ENCODE results near the gene ENTPD2. TPM values are rescaled to one million over a fixed set of nuclear protein-coding genes. Genes with fewer than 3 reads are reported as not detected.

ENTPD2 gene
- not detected in 2 replicates for total RNA-seq

DNA sequence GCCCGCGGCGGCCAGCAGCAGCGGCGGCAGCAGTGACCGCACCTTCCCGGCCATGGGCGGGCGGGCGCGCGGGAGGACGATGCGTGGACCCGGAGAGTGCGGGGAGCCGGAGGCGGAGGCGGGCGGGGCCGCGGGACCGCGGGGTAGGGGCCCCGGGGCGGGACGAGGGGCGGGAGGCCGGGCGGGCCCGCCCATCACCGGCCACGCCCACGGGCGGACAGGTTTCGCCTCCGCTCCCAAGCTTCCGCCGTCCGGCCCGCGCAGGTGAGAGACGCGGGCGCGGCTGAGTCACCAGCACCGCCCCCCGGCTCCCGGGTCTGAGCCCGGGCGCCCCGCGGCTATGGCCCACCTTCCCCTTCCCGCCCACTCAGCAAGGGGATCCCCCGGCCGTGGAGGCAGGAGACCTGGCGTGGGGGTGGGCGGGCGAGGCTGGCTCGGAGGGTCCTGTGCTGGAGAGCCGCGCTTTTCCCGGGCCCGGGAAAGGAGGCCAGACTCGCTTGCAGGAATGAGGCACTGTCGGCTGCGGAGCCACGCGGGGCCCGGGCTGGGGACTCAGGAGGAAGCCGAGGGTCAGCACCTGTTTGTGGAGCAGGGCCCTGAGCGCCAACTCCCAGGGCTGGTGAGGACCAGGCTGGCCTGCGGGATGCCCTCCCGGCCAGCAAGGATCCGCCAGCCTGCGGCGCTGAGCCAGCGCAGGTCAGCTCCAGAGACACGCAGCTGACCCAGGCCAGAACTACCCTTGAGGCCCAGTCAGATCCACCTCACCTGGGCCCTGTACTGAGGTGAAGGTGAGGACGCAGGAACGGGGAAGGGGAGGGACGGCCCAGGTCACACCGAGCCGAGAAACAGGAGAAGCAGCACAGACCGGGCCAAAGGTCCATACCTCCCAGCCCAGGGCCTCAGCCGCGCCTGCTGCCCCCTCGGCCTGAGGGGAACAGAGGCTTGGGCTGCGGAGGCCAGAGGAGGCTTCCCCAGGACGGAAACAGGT, at the start of gene ENTPD2:
TSS of gene ENTPD2 (minus strand) at position 118 of the 988 bp plus-strand sequence. CDS start at position 54, 64 bp downstream.
- DNase-seq: no peak

DNA sequence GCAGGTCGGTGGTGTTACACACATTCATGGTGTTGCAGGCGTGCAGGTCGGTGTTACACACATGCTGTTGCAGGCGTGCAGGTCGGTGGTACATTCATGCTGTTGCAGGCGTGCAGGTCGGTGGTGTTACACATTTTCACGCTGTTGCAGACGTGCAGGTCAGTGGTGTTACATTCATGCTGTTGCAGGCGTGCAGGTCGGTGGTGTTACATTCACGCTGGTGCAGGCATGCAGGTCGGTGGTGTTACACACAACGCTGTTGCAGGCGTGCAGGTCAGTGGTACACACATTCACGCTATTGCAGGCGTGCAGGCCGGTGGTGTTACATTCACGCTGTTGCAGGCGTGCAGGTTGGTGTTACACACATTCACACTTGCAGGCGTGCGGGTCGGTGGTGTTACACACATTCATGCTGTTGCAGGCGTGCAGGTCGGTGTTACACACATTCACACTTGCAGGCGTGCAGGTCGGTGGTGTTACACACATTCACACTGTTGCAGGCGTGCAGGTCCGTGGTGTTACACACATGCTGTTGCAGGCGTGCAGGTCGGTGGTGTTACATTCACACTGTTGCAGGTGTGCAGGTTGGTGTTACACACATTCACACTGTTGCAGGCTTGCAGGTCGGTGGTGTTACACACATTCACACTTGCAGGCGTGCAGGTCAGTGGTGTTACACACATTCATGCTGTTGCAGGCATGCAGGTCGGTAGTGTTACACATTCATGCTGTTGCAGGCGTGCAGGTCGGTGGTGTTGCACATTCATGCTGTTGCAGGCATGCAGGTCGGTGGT, 49.5 kb upstream of the ENTPD2 start:
- no peak for DNase-seq

DNA sequence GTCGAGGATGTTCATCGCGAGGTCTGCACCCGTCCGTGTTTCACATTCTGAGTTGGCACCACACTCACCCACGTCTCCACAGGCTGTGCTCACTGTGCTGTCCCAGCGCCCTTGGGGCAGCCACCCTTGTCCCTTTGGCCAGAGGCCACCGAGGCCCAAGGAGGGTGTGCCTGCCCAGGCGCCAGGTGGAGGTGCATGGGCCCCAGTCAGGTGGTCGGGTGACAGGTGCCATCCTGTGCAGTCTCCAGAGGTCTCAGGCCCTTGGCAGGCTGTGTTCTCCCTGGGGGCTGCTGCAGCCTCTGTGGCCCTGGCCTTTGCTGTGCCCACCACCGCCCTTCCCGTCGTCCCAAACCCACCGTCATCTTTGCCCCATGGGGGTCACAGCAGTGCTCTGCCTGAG, 45.4 kb upstream of the ENTPD2 start:
- no peak for DNase-seq

DNA sequence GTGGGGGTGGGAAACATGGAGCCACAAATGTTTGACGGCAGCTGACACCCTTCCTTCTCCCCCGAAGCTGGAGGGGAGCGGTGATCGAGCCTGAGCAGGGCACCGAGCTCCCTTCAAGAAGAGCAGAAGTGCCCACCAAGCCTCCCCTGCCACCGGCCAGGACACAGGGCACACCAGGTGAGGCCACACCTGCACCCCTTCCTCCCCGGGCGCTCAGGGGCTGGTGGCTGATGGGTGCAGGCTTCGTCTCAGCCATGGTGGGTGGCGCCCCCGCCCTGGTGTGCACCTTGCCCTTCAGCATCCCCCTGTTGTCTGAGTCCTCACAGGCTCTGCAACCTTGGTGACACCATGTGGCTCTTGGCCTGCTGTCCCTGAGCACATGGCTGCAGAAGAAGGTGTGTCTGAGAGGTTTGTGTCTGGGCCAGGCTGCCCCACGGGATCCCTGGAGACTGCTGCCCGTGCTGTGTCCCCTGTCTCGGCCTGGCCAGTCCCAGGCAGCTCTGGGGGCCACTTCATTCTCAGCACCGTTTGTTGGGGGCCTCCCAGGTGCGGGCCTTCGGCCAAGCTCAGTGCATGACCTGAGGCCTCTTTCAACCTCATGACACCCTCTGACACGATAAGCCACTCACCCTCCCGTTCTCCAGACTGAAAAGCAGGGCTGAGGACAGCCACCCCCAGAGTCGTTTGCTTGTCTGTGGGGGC, 44.1 kb upstream of the ENTPD2 start:
- DNase-seq: no peak

DNA sequence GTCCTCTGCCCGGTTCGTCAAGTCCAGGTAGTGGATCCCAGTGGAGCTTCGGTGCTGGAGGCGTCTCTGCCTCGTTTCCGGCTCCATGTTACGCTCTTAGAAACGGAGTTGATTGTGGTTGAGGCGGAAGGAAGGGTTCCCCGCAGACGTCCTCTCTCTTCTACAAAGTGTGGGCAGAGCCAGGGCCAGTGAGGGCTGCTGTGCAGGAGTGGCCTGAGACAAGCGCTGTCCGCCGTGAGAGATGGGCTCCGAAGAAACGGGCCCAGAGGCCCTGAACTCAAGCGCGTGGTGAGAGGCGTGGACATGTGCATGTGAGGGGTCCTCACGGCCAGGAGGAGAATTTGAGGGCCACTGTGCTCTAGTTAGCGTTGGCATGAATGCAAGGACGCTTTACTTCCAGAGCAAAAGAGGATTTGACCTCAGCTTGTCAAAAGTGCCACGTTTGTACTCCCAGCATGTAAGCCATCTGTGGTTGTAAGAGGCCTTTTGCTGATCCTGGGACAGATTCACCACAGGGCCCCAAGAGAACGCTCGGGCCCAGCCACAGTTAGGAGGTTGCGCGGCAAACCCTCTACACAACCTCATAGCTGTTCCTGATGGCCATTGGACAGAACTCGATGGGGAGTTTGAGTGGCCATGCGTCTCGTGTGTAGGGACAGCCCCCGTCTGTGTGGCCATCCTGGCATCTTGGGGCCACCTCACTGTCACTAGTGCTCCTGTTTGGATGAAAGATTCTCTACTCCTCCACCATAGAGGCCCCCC, 43.1 kb upstream of the ENTPD2 start:
- no peak for DNase-seq

DNA sequence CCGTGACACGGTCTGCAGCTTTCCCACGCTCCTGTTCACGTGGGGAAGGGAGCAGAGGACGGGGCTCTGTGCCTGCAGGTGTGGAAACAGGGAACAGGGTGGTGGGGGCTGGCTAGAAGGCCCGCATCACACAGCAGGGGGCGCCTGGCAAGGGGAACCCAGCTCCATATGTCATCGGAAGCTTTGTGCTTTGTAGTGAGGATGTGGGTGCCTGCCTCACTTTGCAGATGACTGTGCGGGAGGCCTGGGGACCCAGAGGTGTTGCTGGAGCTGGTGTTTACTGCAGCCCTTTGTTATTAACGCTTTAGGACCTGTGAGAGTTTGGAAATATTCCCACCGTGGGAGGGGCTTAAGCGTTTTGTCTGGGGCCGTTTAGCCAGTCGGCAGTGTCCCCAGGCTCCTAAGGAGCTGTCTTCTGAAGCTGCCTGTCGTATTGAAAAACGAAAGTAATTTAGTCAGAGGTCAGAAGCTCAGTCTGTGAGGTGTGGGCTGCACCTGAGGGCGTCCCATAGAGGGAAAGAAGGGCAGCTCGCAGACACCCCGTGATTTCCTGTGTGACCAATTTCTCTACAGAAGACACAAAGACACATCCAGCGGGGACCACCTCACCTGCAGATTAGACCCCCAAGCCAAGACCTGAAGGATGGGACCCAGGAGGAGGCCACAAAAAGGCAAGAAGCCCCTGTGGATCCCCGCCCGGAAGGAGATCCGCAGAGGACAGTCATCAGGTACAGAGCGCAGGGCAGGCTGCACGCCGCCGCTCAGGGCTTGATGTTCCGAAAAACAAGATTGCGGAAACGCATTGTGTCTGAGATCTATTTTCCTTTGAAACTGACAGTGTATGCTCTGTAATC, 42.0 kb upstream of the ENTPD2 start:
- peak; percentile 27 for DNase-seq

DNA sequence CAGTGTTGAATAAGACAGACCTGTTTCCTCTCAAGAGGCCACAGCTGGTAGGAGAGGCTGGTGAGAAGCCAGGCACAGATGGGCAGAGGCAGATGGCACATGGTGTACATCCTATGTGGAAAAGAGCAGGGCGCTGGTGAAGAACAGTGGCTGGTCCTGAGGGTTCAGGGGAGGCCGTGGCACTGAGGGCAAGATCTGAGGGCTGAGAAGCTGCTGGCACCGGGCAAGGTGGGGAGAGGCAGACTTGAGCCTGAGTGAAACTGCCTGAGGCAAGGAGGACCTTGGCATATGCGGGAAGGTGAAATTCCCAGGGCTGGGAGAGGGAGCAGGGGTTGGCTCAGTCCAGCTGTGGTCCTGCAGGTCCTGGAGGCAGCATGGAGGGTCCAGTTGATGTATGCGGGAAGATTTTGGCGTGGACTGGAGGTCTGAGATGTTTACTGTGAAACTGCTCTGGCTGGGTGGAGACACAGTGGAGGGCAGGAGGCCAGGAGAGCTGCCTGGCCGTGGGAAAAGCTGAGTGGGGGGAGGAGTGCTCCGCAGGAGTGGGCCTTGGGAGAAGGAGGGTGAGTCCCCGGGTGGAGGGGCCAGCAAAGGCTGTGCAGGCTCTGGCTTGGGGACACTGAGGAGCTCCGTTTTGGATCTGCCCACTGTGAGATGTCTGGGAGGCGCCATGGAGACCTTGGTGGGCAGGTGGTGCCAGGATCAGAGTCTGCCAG, 35.5 kb upstream of the ENTPD2 start:
- no peak for DNase-seq

DNA sequence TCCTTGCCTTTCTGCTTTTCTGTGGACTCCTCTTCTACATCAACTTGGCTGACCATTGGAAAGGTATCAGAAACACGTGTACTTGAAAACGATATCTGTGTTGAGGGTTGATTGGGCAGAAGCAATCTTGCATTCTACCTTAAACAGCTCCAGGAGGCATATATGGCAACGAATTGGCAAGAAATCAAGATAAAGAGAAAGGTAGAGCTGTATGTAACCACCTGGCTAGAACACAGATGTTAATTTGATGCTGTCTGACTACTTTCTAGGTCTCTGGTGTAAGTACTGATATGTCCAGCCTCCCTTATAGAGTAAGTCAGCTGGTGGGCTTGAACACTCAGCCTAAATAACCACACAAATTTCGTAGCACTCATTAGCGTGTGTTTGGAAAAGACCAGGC, 34.3 kb upstream of the ENTPD2 start:
- DNase-seq: no peak

DNA sequence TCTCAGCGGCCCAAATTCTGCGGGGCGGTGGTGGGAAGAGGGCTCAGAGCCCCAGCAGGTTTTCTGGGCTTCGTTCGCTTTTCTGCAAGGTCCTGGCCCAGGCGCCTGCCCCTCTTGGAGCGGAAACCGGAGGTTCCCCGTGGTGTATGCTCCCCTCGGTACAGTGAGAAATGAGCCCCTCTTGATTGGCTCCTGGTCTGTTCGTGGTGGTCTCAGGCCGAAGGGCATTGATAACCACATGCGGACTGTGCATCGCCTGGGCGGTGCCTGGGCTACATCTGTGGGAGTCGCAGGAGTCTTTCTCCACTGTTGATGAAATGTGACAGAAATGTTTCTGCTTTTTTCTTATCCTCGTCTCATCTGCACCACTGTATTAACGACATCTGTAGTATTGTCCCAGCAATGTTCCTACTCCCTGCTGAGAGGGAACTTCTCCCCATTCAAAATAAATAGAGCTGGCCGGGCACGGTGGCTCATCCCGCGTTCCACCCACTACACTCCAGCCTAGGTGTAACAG, 33.6 kb upstream of the ENTPD2 start:
- DNase-seq: no peak

DNA sequence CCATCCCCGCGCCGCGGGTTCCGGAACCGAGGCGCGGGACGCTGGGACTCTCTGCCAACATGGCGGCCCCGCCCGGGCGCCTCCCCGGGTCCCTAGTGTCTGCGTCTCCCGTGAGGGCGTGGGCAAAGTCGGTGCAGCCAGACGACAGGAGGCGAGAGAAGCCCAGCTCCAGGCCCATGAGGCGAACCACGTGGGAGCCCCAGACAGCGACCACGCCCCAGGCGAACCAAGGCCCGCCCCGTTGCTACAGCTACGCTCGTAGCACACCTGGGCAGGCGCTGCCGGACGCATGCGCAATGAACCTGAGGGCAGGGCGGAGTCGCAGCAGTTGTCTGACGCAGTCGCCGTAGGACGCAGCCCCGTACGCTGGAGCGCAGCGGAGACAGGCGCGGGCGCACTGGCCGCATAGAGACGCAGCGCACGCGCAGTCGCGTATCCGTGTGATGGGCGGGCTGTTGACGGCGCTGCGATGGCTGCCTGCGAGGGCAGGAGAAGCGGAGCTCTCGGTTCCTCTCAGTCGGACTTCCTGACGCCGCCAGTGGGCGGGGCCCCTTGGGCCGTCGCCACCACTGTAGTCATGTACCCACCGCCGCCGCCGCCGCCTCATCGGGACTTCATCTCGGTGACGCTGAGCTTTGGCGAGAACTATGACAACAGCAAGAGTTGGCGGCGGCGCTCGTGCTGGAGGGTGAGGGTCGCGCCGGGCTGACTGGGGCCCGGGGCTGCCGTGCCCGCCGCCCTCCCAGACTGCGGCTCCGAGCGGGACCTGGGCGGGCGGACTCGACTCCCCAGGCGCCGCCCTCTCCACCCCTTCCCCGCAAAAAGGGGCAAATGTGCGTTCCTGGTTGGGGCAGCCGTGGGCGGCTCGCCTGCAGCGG, 32.9 kb upstream of the ENTPD2 start, which contains the start of gene MAN1B1:
TSS of gene MAN1B1 (plus strand) at position 455 of the 878 bp plus-strand sequence. CDS start at position 470, 15 bp downstream.
- peak; percentile 100 for DNase-seq

DNA sequence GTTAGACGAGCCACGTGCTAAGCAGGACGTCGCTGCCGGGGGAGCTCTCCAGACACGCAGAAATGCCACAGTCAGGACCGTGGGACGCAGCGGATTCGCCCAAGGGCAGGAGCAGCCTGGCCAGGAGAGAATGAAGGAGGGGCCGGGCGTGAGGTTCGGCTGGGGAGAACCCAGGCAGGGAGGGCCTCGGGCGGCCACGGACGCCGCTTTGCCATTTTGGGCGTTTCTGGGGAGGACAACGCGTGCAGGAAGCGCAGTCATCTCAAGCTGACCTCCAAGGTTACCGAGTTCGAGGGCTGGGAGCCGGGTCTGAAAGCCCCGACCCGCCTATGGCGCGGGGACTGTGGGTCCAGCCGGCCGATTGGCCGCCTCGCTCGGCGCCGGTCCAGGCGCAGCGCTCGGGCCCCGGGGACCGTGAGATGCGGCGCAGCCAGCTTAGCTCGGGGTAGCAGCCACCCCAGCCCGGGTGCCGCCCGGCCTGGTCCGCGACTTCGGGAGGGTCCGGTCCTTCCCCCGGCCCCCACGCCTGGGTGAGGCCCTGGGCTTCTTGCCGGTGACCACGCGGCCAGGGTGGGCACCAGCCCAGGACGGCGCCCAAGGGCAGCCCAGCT, 32.2 kb upstream of the ENTPD2 start:
- DNase-seq: peak; percentile 41

DNA sequence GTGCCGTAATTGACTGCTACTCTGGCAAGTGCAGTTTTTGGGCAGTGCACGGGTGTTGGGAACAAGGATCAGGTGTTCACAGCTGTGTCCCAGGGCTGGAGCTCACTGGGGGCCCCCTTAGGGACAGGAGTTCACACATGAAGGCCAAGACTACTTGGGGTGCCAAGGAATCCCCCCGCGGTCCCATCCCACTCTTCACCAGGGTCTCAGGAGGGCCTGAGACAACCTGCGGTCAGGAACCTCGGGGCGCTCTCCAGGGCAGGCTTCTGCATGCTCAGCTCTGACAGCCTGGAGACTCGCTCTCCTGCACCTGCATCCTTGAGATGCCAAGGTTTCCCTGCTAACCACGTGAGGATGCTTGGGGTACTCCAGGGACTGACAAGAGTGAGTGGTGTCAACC, 30.7 kb upstream of the ENTPD2 start:
- DNase-seq: no peak

DNA sequence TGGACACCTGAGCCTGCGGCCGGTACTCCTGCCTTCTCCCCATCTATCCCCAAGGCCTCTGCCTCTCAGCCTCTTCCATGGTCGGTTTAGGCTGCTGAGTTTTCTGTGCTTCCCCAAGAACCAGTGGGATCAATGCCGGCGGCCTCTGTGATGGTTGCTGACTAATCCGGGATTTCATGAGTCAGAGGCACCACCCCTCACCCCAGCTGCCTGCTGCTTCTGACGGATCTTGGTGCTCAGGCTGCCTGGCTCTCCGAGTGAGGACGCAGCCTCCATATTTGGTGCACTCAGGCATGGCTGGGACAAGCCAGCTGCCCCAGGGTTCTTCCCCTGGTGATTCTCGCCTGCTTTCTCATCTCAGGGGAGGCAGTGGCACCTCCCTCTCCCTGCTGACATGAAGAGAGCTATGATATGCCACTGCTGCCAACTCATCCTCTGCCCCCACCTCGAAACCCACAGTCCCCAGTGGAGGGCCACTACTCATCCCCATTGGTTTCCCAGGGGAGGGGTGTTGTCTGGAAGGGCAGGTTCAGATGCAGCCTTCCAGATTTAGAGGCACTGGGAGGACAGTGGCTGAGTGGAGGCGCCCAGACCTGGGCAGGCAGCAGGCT, 29.6 kb upstream of the ENTPD2 start:
- peak; percentile 92 for DNase-seq

DNA sequence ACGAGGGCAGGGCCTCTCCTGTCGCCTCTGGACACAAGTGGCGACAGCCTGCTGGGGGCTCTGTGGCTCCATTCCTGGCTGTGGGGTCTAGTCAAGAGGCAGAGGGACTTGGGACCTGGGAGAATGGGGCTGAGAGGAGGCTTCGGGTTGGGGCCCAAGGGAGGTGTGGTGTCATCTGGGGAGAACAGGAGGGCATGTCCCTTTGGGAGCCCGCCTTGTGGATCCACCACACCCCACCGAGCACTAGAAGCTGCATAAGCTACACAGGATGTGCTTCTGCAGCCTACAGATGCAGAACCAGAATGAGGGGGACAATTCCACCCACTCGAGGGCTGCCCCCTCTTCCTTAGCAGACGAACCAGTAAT, 29.0 kb upstream of the ENTPD2 start:
- DNase-seq: no peak

DNA sequence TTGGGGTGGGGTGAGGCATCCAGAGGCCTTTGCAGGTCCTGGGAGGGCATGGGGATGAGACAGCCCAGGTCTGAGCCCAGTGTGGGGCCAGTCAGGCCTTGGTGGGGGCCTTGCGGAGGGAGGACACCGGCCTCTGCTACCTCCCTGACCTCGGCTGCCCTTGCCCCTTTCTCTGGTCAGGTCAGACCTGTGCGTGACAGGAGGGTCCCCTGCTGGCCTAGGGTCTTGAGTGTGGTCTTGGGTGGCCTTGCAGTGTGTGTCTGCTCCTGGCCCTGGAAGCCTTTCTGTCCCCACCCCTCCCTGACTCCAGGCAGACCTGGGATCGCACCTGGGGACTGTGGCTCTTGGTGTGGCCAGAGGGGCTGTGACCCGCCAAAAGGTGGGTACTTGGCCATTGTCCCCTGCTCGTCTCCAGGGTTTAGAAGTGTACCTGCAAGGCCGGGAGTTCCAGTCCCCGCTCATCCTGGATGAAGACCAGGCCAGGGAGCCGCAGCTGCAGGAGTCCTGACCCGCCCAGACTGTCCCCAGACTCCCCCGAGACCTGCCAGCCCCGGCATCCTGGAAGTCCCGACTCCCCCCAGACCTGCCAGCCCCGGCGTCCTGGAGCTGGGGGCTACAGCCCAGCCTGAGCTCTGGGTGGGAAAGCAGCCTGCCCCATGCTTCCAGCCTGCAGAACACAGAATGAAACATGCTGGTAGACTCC, 28.5 kb upstream of the ENTPD2 start:
- DNase-seq: no peak

DNA sequence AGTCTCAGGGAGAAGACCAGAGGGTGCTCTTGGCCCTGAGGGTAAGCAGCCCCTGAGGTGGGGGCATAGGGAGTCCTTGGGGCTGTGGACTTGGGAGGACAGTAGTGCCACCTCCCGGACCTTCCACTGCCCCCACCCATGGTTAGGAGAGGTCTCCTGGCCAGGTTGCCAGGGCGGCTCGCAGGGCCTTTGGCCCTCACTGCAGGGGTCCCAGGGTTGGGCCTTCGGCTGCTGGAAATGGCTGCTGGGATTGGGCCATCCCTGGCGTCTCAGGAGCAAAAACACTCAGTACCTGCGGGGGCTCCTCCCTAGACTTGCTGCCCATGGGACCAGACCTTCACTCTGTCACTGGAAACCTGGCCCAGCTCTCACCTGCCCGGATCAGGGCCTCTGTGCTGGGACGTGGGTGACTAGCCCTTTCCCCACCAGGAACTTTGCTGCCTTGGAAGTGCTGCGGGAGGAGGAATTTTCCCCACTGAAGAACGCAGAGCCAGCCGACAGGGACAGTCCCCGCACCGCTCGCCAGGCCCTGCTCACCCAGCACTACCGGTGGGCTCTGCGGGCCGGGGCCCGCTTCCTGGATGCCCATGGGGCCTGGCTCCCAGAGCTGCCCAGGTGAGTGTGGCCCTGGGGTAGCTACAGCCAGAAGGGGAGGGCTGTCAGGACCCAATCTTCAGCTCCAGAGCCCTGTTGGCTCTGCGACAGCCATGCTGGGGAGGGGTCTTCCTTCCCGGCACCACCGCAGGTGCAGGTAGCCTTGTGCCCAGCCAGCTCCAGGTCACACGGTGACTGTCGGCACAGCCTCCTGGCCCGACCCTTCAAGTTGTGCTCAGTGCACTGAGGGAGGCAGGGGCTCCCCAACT, 26.6 kb upstream of the ENTPD2 start:
- DNase-seq: no peak

DNA sequence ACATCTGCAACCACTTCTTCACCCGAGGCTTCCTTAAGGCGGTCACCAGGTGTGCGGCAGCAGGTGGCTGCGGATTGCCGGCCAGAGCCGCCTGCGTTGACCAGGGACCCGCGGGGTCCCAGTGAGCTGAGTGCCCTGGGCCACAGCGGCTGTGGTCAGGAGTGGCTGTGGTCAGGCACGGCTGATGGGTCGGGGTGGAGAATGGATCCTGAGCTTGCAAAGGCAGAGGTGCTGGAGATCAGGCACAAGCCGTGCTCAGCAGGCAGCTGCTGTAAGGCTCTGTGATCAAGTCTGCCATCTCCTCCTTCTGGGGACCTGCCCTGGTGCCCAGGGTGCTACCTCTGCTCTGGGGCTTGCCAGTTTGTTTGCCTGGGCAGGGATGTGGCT, 25.5 kb upstream of the ENTPD2 start:
- DNase-seq: no peak
